ENCODE results near the gene PDYN.

The PDYN gene

DNA sequence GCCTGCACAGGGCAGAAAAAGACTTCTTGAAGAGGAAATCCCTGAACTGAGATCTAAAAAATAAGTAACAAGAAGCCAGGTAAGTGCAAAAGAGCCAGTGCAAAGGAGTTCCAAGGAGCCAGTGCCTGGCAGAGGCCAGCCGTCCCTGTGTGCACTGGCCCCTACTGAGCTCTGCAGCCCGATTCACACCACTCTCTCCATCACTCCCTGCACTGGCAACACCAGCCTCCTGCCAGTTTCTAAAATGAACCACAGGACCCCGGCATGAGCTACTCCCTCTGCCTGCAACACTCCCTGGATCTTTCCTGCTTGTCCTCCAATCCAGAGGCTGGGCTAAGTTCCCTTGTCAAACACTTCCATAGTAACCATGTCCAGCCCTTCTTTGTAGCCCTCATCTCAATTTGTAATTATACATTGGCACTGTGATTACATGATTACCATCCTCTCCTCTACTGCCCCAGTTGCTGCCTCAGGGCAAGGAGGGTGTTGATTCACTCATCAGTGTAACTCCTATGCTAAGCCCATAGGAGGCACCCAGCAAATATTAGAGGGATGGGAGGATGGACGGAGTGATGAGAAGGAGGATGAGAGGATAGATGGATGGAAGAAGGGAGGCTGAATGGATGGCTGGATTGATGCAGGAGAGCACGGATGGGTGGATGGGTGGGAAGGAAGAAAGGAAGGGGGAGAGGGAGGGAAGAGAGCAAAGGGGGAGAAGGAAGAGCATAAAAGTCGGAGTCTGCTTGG, 49.3 kb downstream of the PDYN start:
- H3K4me3 ChIP-seq (ENCODE audit: low read depth, low read length): no peak overlapping the region
- TF ChIP-seq, protein P1, sequence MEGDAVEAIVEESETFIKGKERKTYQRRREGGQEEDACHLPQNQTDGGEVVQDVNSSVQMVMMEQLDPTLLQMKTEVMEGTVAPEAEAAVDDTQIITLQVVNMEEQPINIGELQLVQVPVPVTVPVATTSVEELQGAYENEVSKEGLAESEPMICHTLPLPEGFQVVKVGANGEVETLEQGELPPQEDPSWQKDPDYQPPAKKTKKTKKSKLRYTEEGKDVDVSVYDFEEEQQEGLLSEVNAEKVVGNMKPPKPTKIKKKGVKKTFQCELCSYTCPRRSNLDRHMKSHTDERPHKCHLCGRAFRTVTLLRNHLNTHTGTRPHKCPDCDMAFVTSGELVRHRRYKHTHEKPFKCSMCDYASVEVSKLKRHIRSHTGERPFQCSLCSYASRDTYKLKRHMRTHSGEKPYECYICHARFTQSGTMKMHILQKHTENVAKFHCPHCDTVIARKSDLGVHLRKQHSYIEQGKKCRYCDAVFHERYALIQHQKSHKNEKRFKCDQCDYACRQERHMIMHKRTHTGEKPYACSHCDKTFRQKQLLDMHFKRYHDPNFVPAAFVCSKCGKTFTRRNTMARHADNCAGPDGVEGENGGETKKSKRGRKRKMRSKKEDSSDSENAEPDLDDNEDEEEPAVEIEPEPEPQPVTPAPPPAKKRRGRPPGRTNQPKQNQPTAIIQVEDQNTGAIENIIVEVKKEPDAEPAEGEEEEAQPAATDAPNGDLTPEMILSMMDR (IDR thresholded peaks at IDR 0.05; ENCODE audit: low read depth, low read length): no peak

DNA sequence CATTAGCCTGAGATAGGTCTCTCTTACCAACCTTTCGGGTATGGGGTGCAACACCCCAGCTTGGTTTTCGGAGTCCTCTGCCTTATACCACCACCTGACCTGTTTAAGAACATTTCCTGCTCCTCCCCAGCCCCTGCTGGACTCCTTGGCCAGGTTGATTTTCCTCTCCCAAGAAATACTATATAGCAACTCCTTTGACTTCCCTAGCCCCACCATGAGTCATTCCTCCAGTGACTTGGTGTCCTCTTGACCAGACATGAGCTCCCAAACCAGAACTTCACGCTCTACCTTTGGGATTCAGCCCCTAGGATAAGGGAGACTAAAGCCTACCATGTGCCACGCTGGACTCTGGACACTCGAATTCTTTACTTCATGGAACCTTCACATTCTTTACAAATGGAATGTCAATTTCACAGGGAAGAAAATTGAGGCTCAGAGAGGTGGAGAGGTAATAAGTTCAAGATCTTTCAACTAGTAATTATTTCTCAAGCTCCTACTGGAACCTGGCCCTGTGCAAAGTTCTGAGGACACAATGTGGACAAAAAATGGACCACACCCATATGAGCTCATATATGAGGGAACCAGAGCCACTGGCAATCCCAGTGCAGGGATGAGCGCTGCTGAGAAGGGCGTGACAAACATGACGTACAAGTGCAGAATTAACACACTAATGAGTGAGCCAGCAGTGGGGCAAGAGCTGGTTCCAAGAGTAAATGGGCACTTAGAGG, 50.4 kb downstream of the PDYN start:
- no peak overlapping the region for H3K4me3 ChIP-seq (ENCODE audit: low read depth, low read length)
- TF ChIP-seq, protein P1 (IDR thresholded peaks at IDR 0.05; ENCODE audit: low read depth, low read length): no peak

DNA sequence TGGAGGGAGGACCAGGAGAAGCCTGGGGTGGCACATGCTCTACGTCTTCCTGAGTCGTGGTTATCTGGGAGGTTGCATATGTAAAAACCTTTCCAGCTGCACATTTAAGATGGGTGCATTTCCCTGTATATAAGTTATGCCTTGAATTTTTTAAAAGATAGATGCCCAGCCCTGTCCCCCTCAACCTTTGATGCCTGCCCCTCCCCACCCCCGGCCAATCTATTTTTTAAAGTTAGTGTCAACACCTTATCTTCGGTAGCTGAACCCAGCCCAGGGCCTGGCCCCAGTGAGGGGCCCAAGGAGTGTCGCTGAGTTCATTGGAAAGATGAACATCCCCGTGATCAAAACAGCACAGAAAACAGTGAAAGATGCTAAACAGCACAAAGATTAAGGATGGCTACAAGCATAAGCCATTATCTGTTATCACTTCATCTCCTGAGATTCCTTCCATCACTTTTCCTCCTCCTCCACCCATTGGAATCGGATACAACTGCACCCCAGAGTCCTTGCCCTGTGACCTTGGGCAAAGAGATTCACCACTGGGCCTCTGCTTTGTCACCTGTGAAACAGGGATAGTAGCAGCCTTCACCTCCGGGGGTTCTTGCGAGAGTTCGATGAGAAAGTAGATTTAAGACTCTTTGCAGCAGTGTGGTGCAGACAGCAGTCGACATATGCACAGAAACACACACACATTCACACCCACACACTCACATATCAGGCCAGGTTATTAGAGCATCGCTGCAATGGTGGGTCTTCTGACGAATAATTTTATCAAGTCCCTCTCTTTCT, 51.2 kb downstream of the PDYN start:
- TF ChIP-seq, protein P1 (IDR thresholded peaks at IDR 0.05; ENCODE audit: low read depth, low read length): no peak

DNA sequence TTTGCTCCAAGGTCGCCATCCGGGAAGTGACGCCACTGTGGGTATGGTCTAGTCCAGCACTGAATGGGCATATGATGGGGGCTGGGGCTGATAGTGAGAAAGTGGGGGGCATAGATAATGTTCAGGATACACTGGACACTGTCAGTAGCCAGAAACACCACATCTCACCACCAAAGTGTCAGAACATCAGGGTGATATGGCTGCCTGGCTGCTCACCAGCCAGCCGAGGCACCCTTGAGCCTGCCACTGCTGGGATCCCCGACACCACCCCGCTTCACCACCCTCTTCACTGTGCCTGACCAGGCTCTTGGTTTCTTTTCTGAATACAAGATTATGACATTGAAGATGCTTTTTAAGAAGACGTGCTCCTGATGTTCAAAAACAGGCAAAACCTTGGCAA, 51.8 kb downstream of the PDYN start:
- TF ChIP-seq, protein P1 (IDR thresholded peaks at IDR 0.05; ENCODE audit: low read depth, low read length): no peak
- no peak overlapping the region for H3K4me3 ChIP-seq (ENCODE audit: low read depth, low read length)

More for the DNA sequence above, 51.2 kb downstream of the PDYN start:
- H3K4me3 ChIP-seq (ENCODE audit: low read depth, low read length): no peak overlapping the region

DNA sequence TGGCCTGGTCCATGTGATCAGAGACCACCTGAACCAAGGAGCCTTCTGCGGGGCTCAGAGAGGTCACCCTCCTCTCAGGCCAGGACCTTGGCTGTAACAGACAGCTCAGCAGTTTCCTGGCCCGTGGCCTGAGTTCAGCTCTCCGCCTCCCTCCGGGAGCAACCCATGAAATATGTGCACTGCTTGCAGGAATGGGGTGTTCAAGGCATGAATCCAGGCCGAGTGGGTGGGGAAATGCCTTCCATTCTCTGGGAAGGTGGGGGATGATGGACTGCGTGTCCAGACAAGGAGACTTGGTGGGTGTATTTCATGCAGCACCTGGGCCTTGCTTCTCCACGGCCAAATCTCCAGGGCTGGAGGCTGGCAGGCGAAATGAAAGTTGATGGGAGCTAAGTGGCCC, 52.6 kb downstream of the PDYN start:
- TF ChIP-seq, protein P1 (IDR thresholded peaks at IDR 0.05; ENCODE audit: low read depth, low read length): no peak
- no peak overlapping the region for H3K4me3 ChIP-seq (ENCODE audit: low read depth, low read length)

DNA sequence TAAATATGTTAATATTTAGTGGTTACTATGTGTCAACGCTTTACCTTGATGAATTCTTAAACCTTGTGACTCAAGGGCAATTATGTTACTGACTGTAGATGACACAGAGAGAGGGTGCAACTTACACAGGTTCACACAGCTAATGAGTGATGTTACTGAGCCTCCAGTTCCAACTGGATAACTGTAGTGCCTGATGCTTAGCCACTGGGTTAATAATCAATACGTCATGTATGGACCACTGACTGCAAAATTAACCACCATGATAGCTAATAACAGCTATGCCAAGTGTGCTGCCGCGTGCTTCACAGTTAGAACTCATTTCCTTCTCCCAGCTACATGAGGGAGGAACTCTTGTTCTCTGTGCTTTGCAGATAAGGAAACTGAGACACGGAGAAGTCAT, 53.3 kb downstream of the PDYN start:
- TF ChIP-seq, protein P1 (IDR thresholded peaks at IDR 0.05; ENCODE audit: low read depth, low read length): no peak
- no peak overlapping the region for H3K4me3 ChIP-seq (ENCODE audit: low read depth, low read length)
